Mesenchymal stem cell (in vitro differentiated cells and primary cell): ENCODE results near the gene CCP110.

Source experiments
- DNase-seq: peaks from one replicate; pipeline ENCODE4 v3.0.0-alpha.2; 2013
- H2AFZ ChIP-seq: one replicate; pipeline ENCODE4 v1.6.1; 2013; ENCODE audit warnings: low read depth, mild to moderate bottlenecking, control low read depth, inconsistent platforms, low read length, moderate library complexity
- H2AK5ac ChIP-seq: 2 replicates; pipeline ENCODE4 v1.6.1; 2013; ENCODE audit warnings: low read length, moderate library complexity, mild to moderate bottlenecking, inconsistent platforms; ENCODE audit not compliant: severe bottlenecking
- H2BK120ac ChIP-seq: one replicate; pipeline ENCODE4 v1.6.1; 2013; ENCODE audit warnings: low read depth, mild to moderate bottlenecking, inconsistent platforms, low read length, moderate library complexity
- H2BK12ac ChIP-seq, 2 experiments: one replicate each; pipeline ENCODE4 v1.6.1; 2013; ENCODE audit warnings: inconsistent platforms in 2 of 2, low read length in 2 of 2, mild to moderate bottlenecking in 2 of 2, moderate library complexity in 2 of 2, control low read depth in 1 of 2
- H2BK15ac ChIP-seq: one replicate; pipeline ENCODE4 v1.6.1; 2013; ENCODE audit warnings: mild to moderate bottlenecking, low read depth, inconsistent platforms; ENCODE audit not compliant: poor library complexity, severe bottlenecking
- H2BK5ac ChIP-seq: 2 replicates; pipeline ENCODE4 v1.6.1; 2013; ENCODE audit warnings: low read depth, mild to moderate bottlenecking, low read length, control low read depth, inconsistent platforms; ENCODE audit not compliant: poor library complexity, severe bottlenecking
- H3K14ac ChIP-seq, 2 experiments: one replicate each; pipeline ENCODE4 v1.6.1; 2013; ENCODE audit warnings: inconsistent platforms in 2 of 2, low read length in 2 of 2, control low read depth in 1 of 2, mild to moderate bottlenecking in 1 of 2, moderate library complexity in 1 of 2
- H3K18ac ChIP-seq, 2 experiments: one replicate each; pipeline ENCODE4 v1.6.1; 2013; ENCODE audit warnings: inconsistent platforms in 2 of 2, low read length in 2 of 2, control low read depth in 1 of 2, low read depth in 1 of 2, mild to moderate bottlenecking in 1 of 2
- H3K23ac ChIP-seq, 2 experiments: one replicate each; pipeline ENCODE4 v1.6.1; 2013; ENCODE audit warnings: inconsistent platforms in 2 of 2, low read length in 2 of 2, mild to moderate bottlenecking in 2 of 2, moderate library complexity in 2 of 2, control low read depth in 1 of 2
- H3K27ac ChIP-seq: 2 replicates; pipeline ENCODE4 v1.5.1; 2013; ENCODE audit warnings: mild to moderate bottlenecking, moderate library complexity, low read length, control low read depth, inconsistent platforms; ENCODE audit not compliant: poor library complexity, severe bottlenecking
- H3K27me3 ChIP-seq, 2 experiments: 2 replicates each; pipeline versions ENCODE4 v1.6.1 to v1.7.0; 2013; ENCODE audit warnings: low read length in 2 of 2, mild to moderate bottlenecking in 2 of 2, moderate library complexity in 2 of 2, control low read depth in 1 of 2, inconsistent platforms in 1 of 2; ENCODE audit not compliant: control insufficient read depth in 1 of 2, insufficient read depth in 1 of 2
- H3K36me3 ChIP-seq, 2 experiments: 2 replicates each; pipeline versions ENCODE4 v1.6.1 to v1.7.0; 2013; ENCODE audit warnings: low read length in 2 of 2, control low read depth in 1 of 2, inconsistent platforms in 1 of 2, low read depth in 1 of 2, mild to moderate bottlenecking in 1 of 2; ENCODE audit not compliant: insufficient read depth in 2 of 2, control insufficient read depth in 1 of 2
- H3K4ac ChIP-seq, 2 experiments: one replicate each; pipeline ENCODE4 v1.6.1; 2013; ENCODE audit warnings: inconsistent platforms in 2 of 2, low read length in 2 of 2, mild to moderate bottlenecking in 2 of 2, moderate library complexity in 2 of 2, control low read depth in 1 of 2, low read depth in 1 of 2
- H3K4me1 ChIP-seq: 2 replicates; pipeline ENCODE4 v1.6.1; 2013; ENCODE audit warnings: low read depth, low read length, control low read depth; ENCODE audit not compliant: control insufficient read depth, insufficient read depth
- H3K4me2 ChIP-seq: 2 replicates; pipeline ENCODE4 v1.6.1; 2013; ENCODE audit warnings: low read length, mild to moderate bottlenecking, inconsistent platforms; ENCODE audit not compliant: poor library complexity, severe bottlenecking
- H3K4me3 ChIP-seq, 2 experiments: 2 replicates each; pipeline versions ENCODE4 v1.5.1 to v1.7.0; 2013; ENCODE audit warnings: low read length in 2 of 2, mild to moderate bottlenecking in 2 of 2, control low read depth in 1 of 2, low read depth in 1 of 2; ENCODE audit not compliant: insufficient read depth in 1 of 2
- H3K79me1 ChIP-seq: replicated peaks from 2 replicates; pipeline ENCODE4 v1.6.1; 2013; ENCODE audit warnings: mild to moderate bottlenecking, control low read depth, low read length, inconsistent platforms; ENCODE audit not compliant: poor library complexity, severe bottlenecking
- H3K9ac ChIP-seq: 2 replicates; pipeline ENCODE4 v1.7.0; 2013; ENCODE audit warnings: mild to moderate bottlenecking, low read length, moderate library complexity
- H3K9me3 ChIP-seq: 2 replicates; pipeline ENCODE4 v1.7.0; 2013; ENCODE audit warnings: mild to moderate bottlenecking, low read length; ENCODE audit not compliant: control insufficient read depth
- H4K8ac ChIP-seq: one replicate; pipeline ENCODE4 v1.6.1; 2013; ENCODE audit warnings: inconsistent platforms, mild to moderate bottlenecking, low read length, moderate library complexity
- H4K91ac ChIP-seq: one replicate; pipeline ENCODE4 v1.6.1; 2013; ENCODE audit warnings: mild to moderate bottlenecking, low read length, inconsistent platforms
- WGBS: methylation state at CpG from one replicate; pipeline ENCODE4 v1.1.7; 2013; ENCODE audit warnings: mixed read lengths; 5-methylcytosine and 5-hydroxymethylcytosine counted together

CCP110 gene

GRCh38 chr16:19566362-19566761 is 42.6 kb downstream of the CCP110 start:
- H3K4me1 ChIP-seq = peaks cover 1% of the 10 kb centered on the region
- no peak overlapping the region for H3K4ac ChIP-seq
- H2AK5ac ChIP-seq = no peak overlapping the region
- H2BK5ac ChIP-seq = no peak overlapping the region
- H3K36me3 ChIP-seq = peaks cover 44 to 69% of the 10 kb centered on the region in 2 experiments
- no peak overlapping the region for H3K4me2 ChIP-seq
- no peak overlapping the region for H3K18ac ChIP-seq
- no peak overlapping the region for H3K14ac ChIP-seq
- WGBS = 88% methylated on average over 2 of the region's 3 CpGs
- H2AFZ ChIP-seq = no peak overlapping the region
- H2BK15ac ChIP-seq = no peak overlapping the region
- no peak overlapping the region for H2BK12ac ChIP-seq
- no peak for DNase-seq
- peaks cover 57% of the 10 kb centered on the region for H3K79me1 ChIP-seq
- H4K8ac ChIP-seq = no peak overlapping the region
- no peak overlapping the region for H3K23ac ChIP-seq
- no peaks in the 10 kb centered on the region for H3K27me3 ChIP-seq
- H3K4me3 ChIP-seq = no peak overlapping the region
- H3K9me3 ChIP-seq = peaks cover 6% of the 10 kb centered on the region
- H3K27ac ChIP-seq = no peak overlapping the region
- no peak overlapping the region for H2BK120ac ChIP-seq
- H4K91ac ChIP-seq = no peak overlapping the region
- H3K9ac ChIP-seq = no peak overlapping the region

- H3K27ac ChIP-seq = no peak overlapping the region
- no peaks in the 10 kb centered on the region for H3K27me3 ChIP-seq
- H4K91ac ChIP-seq = no peak overlapping the region
- H3K4me1 ChIP-seq = peaks cover 1% of the 10 kb centered on the region
- H2BK12ac ChIP-seq = no peak overlapping the region
- no peak overlapping the region for H2AFZ ChIP-seq
- WGBS = 97% methylated on average over 7 of the region's 8 CpGs
- H2BK15ac ChIP-seq = no peak overlapping the region
- no peak overlapping the region for H2BK120ac ChIP-seq
- H3K9me3 ChIP-seq = peaks cover 6% of the 10 kb centered on the region
- H3K4me3 ChIP-seq = no peak overlapping the region
- no peak overlapping the region for H3K9ac ChIP-seq
- H3K79me1 ChIP-seq = peaks cover 47% of the 10 kb centered on the region
- no peak overlapping the region for H3K23ac ChIP-seq
- no peak overlapping the region for H2BK5ac ChIP-seq
- no peak overlapping the region for H2AK5ac ChIP-seq
- no peak overlapping the region for H3K18ac ChIP-seq
- peaks cover 48 to 77% of the 10 kb centered on the region in 2 experiments for H3K36me3 ChIP-seq
- no peak overlapping the region for H3K4ac ChIP-seq
- DNase-seq = no peak
- no peak overlapping the region for H3K14ac ChIP-seq
- no peak overlapping the region for H4K8ac ChIP-seq
- no peak overlapping the region for H3K4me2 ChIP-seq
These were observed 43.8 kb downstream of the CCP110 start for GRCh38 chr16:19567560-19567959.

DNA sequence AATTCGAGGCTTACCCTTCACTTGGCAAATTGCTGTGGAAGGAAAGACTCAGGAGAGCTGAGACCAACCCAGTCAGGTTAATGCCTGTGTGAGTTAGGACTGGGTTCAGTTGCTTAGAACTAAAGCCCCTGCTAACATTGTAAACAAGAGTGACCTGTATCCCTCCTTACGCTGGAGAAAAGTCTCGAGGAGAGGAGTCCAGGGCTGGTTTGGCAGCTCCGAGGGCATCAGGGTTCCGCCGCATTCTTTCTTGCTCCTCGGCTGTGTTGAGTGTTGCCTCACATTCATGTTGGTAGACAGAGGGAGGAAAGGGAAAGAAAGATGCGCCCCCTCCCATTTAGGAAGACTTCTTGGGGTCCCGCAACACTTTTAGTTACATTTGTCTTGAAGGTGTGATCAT is 50.3 kb downstream of the CCP110 start:
- Histone ChIP-seq H3K27ac (no peak overlapping the region), H2AK5ac (no peak overlapping the region), H3K9me3 (no peaks in the 10 kb centered on the region), H3K79me1 (peaks cover 30% of the 10 kb centered on the region), H3K14ac (no peak overlapping the region), H3K36me3 (peaks cover 55 to 76% of the 10 kb centered on the region in 2 experiments), H3K4me3 (no peak overlapping the region), H2BK12ac (no peak overlapping the region), H3K9ac (no peak overlapping the region), H2BK15ac (no peak overlapping the region), H3K23ac (no peak overlapping the region), H4K8ac (no peak overlapping the region), H3K4me2 (no peak overlapping the region), H3K4me1 (peaks cover 1% of the 10 kb centered on the region), H3K18ac (no peak overlapping the region), H2BK120ac (no peak overlapping the region), H2BK5ac (no peak overlapping the region), H4K91ac (no peak overlapping the region), H3K27me3 (no peaks in the 10 kb centered on the region), H2AFZ (no peak overlapping the region), H3K4ac (no peak overlapping the region)
- WGBS = 98% methylated on average over 9 of the region's 9 CpGs
- DNase-seq = no peak

DNA sequence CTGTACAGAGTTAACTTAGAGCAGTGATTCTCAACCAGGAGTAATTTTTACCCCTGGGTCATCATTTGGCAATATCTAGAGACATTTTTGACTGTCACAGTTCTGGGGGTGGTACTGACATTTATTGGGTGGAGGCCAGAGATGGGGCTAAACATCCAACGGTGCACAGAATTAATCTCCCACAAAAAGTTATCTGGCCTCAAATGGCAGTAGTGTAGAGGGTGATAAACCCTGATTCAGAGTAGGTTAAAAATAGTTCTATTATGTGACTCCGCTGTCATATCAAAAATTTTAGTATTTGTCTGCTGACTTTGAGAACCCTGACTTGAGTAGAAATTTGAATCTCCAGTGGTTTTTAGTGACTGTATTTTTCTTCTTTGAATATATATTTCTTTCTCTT is 50.9 kb downstream of the CCP110 start:
- DNase-seq = no peak
- H2AK5ac ChIP-seq = no peak overlapping the region
- H3K36me3 ChIP-seq = peaks cover 56 to 70% of the 10 kb centered on the region in 2 experiments
- H3K9me3 ChIP-seq = no peaks in the 10 kb centered on the region
- no peak overlapping the region for H3K4me2 ChIP-seq
- no peaks in the 10 kb centered on the region for H3K27me3 ChIP-seq
- no peak overlapping the region for H2BK15ac ChIP-seq
- no peak overlapping the region for H2BK5ac ChIP-seq
- no peak overlapping the region for H3K4me3 ChIP-seq
- H4K91ac ChIP-seq = no peak overlapping the region
- H2BK12ac ChIP-seq = no peak overlapping the region
- no peak overlapping the region for H3K4ac ChIP-seq
- peaks cover 27% of the 10 kb centered on the region for H3K79me1 ChIP-seq
- H3K4me1 ChIP-seq = no peaks in the 10 kb centered on the region
- 100% methylated on average over 1 of the region's 2 CpGs for WGBS
- no peak overlapping the region for H4K8ac ChIP-seq
- H2AFZ ChIP-seq = no peak overlapping the region
- H3K14ac ChIP-seq = no peak overlapping the region
- no peak overlapping the region for H3K27ac ChIP-seq
- H2BK120ac ChIP-seq = no peak overlapping the region
- no peak overlapping the region for H3K23ac ChIP-seq
- no peak overlapping the region for H3K9ac ChIP-seq
- H3K18ac ChIP-seq = no peak overlapping the region
